ENCODE data around the gene ZNF354C.
A peak's percentile ranks its signal among the peaks of the same experiment; 100 is the strongest.

ZNF354C gene

DNA sequence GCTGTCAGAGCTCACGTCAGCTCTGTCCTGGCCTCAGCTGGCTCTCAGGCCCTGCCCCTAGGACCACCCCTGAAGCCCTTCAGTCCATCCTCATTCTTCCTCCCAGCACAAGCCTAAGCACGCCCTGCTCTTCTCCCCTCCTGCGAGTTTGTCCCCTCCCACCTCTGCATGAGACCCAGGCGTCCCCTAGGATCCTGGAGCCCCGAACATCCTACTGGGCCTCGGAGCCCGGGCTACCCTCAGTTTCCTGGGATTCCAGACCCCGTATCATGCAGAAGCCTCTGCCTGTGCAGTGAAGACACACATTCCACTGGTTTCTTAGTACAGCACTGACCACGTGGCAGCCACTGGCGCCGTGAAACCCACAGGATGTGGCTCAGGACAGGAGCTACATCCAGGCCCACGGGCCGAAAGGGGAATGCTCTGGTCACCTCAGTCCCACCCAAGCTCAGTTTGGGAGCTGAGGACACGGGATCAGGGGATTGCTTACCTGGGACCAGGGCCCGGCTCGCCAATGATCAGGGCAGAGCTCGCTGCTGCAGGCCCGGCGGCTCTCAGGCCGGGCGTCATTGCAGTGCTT lies 64.2 kb downstream of the ZNF354C start:
- ATAC-seq (ENCODE audit: low read depth) (no peak), DNase-seq (ENCODE audit: low spot score) (peak; percentile 61)
- Histone ChIP-seq H3K36me3 (ENCODE audit: low read depth) (no peaks in the 10 kb centered on the region), H3K27ac (ENCODE audit: poor library complexity, severe bottlenecking) (no peak overlapping the region), H3K27me3 (ENCODE audit: insufficient read depth, poor library complexity, severe bottlenecking) (no peaks in the 10 kb centered on the region), H3K9me3 (ENCODE audit: severe bottlenecking) (peaks cover 46% of the 10 kb centered on the region), H3K4me3 (ENCODE audit: severe bottlenecking) (no peak overlapping the region), H3K4me1 (ENCODE audit: insufficient read depth, poor library complexity, severe bottlenecking) (no peaks in the 10 kb centered on the region)
- TF ChIP-seq, protein P1, sequence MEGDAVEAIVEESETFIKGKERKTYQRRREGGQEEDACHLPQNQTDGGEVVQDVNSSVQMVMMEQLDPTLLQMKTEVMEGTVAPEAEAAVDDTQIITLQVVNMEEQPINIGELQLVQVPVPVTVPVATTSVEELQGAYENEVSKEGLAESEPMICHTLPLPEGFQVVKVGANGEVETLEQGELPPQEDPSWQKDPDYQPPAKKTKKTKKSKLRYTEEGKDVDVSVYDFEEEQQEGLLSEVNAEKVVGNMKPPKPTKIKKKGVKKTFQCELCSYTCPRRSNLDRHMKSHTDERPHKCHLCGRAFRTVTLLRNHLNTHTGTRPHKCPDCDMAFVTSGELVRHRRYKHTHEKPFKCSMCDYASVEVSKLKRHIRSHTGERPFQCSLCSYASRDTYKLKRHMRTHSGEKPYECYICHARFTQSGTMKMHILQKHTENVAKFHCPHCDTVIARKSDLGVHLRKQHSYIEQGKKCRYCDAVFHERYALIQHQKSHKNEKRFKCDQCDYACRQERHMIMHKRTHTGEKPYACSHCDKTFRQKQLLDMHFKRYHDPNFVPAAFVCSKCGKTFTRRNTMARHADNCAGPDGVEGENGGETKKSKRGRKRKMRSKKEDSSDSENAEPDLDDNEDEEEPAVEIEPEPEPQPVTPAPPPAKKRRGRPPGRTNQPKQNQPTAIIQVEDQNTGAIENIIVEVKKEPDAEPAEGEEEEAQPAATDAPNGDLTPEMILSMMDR (IDR thresholded peaks at IDR 0.05; ENCODE audit: poor library complexity, severe bottlenecking), result no peak

DNA sequence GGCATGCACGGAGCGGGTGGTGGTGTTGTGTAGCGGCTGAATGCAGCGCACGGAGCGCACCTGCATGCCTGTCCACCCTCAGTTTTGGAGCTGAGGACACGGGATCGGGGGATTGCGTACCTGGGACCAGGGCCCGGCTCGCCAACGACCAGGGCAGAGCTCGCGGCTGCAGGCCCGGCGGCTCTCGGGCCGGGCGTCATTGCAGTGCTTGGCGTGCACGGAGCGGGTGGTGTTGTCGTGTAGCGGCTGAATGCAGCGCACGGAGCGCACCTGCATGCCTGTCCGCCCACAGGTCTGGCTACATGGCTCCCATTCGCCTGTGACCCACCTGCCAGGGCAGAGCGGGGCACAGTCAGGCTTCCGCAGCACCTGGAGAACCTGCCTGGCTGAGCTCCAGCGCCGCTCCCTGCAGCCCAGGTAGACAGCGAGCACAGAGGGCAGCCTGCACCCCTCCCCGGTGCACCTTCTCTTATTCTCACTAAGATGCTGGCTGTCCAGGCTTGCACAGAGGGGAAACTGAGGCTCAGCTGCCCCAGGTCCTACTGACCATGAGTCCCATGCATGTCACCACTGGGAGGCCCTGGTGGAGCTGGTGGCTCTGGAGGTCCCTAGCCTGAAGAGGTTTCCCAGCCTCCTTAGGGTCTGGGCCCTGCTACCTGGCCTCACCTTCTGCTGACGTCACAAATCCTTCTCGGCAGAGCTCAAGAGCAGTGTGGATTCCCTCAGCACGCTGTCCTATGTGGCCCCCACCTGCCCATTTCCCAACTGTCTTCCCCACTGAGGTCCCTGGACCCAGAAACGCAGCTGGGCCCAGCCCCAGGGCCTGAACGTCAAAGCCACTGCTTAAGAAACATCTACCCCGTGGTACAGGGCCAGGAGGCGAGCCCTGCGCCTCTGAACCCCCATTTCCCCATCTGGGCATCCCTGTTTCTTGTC lies 64.9 kb downstream of the ZNF354C start:
- TF ChIP-seq, protein P1 (IDR thresholded peaks at IDR 0.05; ENCODE audit: poor library complexity, severe bottlenecking), result no peak
- no peaks in the 10 kb centered on the region for H3K36me3 ChIP-seq (ENCODE audit: low read depth)
- H3K9me3 ChIP-seq (ENCODE audit: severe bottlenecking), result peaks cover 48% of the 10 kb centered on the region
- DNase-seq (ENCODE audit: low spot score) (peak; percentile 59), ATAC-seq (ENCODE audit: low read depth) (no peak)
- no peak overlapping the region for H3K4me3 ChIP-seq (ENCODE audit: severe bottlenecking)
- no peak overlapping the region for H3K27ac ChIP-seq (ENCODE audit: poor library complexity, severe bottlenecking)
- no peaks in the 10 kb centered on the region for H3K4me1 ChIP-seq (ENCODE audit: insufficient read depth, poor library complexity, severe bottlenecking)
- no peaks in the 10 kb centered on the region for H3K27me3 ChIP-seq (ENCODE audit: insufficient read depth, poor library complexity, severe bottlenecking)

GRCh38 chr5:179125789-179126505 lies 65.8 kb downstream of the ZNF354C start:
- H3K4me1 ChIP-seq (ENCODE audit: insufficient read depth, poor library complexity, severe bottlenecking), result no peaks in the 10 kb centered on the region
- TF ChIP-seq, protein P1 (IDR thresholded peaks at IDR 0.05; ENCODE audit: poor library complexity, severe bottlenecking), result no peak
- DNase-seq (ENCODE audit: low spot score) (peak; percentile 62), ATAC-seq (ENCODE audit: low read depth) (no peak)
- no peak overlapping the region for H3K4me3 ChIP-seq (ENCODE audit: severe bottlenecking)
- H3K27ac ChIP-seq (ENCODE audit: poor library complexity, severe bottlenecking), result no peak overlapping the region
- H3K27me3 ChIP-seq (ENCODE audit: insufficient read depth, poor library complexity, severe bottlenecking), result no peaks in the 10 kb centered on the region
- peaks cover 48% of the 10 kb centered on the region for H3K9me3 ChIP-seq (ENCODE audit: severe bottlenecking)
- H3K36me3 ChIP-seq (ENCODE audit: low read depth), result no peaks in the 10 kb centered on the region

DNA sequence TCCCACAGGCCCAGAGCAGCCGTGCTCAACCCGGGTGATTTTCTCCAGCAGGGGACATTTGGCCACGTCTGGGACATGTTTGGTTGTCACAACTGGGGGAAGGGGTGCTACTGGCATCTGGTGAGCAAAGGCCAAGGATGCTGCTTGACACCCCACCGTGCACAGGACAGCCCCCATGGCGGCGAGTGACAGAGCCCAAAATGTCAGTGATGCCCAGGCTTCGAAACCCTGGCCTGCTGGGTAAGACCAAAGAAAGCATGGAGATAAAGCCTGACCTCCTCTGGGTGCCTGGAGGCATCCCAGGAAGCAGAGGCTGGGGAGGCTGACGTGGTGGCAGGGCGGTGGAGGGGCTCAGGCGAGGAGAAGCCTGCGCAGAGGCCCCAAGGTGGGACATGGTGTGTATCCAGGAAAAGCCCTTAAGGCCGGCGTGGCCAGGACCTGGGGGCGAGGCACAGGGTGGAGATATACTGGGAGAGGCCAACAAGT lies 66.4 kb downstream of the ZNF354C start:
- Histone ChIP-seq H3K27me3 (ENCODE audit: insufficient read depth, poor library complexity, severe bottlenecking) (no peaks in the 10 kb centered on the region), H3K4me3 (ENCODE audit: severe bottlenecking) (no peak overlapping the region), H3K9me3 (ENCODE audit: severe bottlenecking) (peaks cover 48% of the 10 kb centered on the region), H3K36me3 (ENCODE audit: low read depth) (no peaks in the 10 kb centered on the region), H3K4me1 (ENCODE audit: insufficient read depth, poor library complexity, severe bottlenecking) (no peaks in the 10 kb centered on the region), H3K27ac (ENCODE audit: poor library complexity, severe bottlenecking) (no peak overlapping the region)
- peak; percentile 49 for DNase-seq (ENCODE audit: low spot score)
- no peak for ATAC-seq (ENCODE audit: low read depth)
- TF ChIP-seq, protein P1 (IDR thresholded peaks at IDR 0.05; ENCODE audit: poor library complexity, severe bottlenecking), result no peak
